COLO668 (cell line): Measurements from ENCODE around the gene HOXD10.

Experiments
- DNase-seq: peaks from one replicate; lab custom pipeline; 2025; ENCODE audit not compliant: unreplicated experiment; lab: John Stamatoyannopoulos, UW

HOXD10 gene

GRCh38 chr2:176082525-176082823, 34.1 kb upstream of the HOXD10 start:
- DNase-seq = no peak

- DNase-seq = peak; percentile 61
Observed at GRCh38 chr2:176082824-176083751, 33.5 kb upstream of the HOXD10 start.

DNA sequence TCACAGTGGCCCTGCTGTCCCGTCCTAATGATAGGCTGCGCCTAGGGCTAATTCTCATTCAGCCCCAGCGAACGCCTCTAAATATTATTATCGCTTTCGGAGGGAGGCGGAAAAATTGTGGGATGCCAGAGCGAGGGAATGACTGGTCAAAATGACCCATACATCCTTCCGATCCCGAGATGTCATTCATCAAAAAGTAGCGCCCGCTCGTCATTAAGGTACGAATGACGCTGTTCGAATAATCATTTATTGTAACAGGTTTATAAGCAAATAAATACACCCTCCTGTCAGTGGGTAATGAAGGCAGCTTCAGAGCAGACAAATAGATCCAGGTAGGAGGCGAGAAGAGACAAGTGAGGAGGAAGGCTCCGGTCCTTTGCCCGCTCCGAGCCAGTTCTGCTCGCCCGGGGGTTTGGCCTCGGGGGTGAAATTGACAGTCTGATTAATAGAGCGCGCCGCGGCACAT, 32.7 kb upstream of the HOXD10 start, which contains the start of gene EVX2:
Gene EVX2, minus strand, starts transcription at position 167 of the 466 bp plus-strand sequence. CDS start 186 bp downstream, outside the sequence.
- DNase-seq = peak; percentile 39

DNA sequence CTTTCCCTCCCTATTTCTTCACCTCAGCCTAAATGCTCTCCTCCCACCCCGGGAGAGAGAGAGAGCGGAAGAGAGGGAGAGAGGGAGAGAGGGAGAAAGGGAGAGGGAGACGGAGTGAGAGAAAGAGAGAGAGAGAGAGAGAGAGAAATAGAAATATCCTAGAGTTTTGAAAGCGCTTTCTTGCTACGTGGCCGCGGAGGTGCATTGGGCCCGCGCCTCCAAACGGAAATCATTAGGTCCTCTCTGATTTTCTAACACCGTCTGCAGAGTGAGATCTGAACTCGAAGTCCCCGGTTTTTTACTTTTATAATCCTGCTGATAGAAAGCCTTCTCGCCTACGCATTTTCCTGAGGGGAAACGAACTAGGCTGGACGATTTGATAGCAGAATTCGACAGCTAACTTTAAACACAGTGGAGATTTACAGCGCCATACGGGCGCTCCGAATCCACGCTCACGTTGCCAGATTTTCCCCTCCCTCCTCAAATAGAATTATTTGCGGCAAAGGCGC, 31.9 kb upstream of the HOXD10 start:
- DNase-seq = peak; percentile 33

- DNase-seq = peak; percentile 52
Observed at GRCh38 chr2:176085120-176085788, 31.3 kb upstream of the HOXD10 start.

- DNase-seq = peak; percentile 62
Observed at GRCh38 chr2:176085861-176086771, 30.5 kb upstream of the HOXD10 start.

GRCh38 chr2:176087330-176088047, 29.1 kb upstream of the HOXD10 start:
- no peak for DNase-seq

DNA sequence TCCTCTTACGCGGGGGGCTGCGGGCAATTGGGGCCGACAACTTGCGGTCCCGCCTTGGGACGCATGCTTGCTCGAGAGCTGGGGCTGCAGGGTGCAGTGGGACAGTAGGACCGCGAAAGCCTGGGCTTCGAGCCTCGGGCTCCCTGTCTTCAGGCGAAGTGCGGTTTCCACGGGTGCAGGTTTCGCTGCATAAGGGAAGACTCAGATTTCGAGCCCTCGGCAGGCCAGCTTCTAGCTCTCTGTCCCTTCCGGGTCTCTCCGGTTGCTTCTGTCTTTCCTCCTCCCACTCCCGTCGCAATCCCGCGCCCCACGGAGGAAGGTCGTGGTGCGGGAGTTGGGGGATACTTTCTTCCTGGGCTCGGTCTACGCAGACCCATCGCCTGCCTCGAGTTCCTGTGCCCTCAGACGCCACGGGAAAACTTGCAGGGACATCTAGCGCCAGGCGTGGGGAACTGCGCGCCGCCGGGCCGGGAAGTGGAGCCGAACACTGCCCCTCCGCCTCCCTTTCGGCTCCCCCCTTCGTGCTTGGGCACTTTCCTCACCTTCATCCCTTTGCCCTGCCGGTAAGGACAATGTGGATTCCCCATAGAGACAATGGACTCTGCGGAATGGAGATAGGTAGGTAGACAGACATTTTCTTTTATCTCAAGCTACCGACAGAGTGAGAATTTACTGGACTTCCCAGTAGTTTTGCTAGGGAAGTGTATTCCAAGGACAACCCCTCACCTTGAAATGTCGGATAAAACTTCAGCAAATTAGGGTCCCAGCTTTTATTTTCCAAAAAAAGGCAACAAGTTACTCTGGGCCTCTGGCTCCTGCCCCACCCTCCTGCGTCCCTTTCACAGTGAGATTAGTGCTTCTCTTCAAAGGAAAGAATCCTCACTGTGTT, 28.3 kb upstream of the HOXD10 start:
- peak; percentile 74 for DNase-seq

DNA sequence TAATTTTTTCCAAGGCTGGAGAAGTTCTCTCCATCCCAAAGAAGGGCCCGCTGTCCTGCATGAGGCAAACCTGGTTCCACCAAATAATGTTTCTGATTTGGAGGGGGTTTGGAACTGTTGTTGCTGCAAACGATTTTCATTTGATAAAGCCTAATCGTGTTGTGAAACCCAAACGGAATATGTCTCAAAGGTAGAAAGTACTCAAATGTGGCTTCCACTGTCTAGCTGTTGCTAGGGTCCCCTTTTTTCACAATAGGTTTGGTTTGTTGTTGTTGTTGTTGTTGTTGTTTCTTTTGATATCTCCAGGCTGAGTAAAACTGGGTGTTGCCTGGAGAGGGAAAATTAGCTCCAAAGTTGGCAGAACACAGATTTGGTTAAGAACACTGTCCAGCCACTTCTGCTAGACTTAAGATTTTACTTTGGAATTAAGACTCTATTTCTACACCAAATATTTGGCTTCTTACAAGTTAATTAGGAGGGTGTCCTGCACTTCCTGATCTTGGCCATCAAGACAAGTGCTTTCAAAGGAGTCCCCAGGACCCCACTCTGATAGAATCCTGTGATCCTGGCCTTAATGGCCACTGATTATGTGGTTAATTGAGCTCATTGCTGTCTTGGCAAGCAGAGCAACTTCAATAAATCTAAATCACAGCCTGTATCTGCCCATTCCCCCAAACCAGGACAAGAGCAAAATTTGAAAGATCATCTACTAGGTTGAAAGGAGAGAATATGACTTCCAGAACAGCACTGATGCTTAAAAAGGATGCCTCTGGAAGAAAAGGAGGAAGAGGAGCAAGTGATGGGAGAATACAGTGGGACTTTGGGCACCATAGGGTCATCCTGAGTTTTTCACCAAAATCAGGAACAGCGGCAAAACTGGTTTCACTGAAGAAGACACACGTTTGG, 27.4 kb upstream of the HOXD10 start:
- no peak for DNase-seq

DNA sequence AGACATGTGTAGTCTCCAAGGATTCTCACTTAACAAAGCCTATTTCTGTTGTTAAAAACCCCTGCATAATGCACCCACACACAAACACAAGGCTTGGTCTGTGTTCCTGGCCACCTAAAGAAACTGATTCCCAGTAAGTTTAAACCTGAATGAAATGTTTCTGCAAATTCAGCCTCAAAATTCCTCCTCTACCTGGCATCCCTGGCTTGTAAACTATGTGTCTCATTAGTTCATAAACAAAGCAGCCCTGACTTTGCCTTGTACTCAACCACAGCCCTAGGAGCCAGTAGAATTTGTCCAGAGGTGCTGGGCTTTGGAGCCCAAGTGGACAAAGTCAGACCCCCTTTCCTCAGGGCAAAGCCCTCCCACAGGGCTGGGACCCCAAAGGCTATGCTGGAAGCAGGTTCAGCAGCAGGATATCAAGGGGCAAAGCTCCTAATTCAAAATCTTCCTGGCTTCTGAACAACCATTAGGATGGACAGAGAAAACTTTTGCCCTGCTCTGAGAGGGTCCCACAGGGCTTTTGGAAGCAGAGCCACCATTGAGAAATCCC, 26.7 kb upstream of the HOXD10 start:
- DNase-seq = no peak

DNA sequence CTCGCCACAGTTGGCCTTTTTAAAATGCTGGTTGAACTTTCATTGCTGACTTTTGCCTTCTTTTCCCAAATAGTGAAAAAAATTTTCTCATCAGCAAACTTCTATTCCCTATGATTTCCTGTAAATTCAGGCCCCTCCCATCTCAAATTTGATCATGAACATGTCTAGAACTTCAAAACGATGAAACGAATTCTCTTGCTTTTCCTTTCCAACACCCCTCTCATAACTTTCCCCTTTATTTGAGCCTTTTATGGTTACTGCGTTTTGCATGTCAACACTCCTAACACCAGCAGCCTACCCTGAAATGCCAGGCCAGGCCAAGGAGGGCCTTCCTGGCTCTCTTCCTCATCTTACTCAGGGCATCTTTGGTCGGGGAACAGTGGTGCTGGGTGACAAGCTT, 25.7 kb upstream of the HOXD10 start:
- no peak for DNase-seq

- no peak for DNase-seq
Observed at GRCh38 chr2:176091329-176092258, 25.0 kb upstream of the HOXD10 start.

- peak; percentile 68 for DNase-seq
Observed at GRCh38 chr2:176092270-176093144, 24.1 kb upstream of the HOXD10 start, which contains the start of gene HOXD13. TSS of gene HOXD13 (plus strand) at chr2:176092721. CDS start at chr2:176092891, 170 bp downstream.

GRCh38 chr2:176093145-176093897, 23.3 kb upstream of the HOXD10 start:
- DNase-seq = peak; percentile 71

DNA sequence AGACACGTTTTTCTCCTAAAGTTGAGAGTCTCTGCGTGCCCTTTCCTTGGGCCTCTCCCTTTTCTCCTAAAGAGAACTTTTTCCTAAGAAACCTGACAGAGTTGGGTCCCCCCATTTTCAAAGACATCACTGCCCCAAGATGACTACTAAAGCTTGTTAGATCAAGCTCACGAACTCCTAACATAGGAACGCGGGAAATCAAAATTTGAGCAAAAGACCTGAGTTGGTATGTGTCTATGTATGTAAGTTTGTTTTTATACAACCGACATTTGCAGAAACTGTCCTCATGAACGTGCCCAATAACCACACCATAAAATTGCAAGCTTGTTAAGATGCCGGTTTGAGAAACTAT, 22.7 kb upstream of the HOXD10 start:
- no peak for DNase-seq
